Measurements from ENCODE around the gene ADGRD1.

ADGRD1 gene

GRCh38 chr12:131164096-131164872 lies 210.6 kb downstream of the ADGRD1 start (continued):
- TF ChIP-seq CSRNP3 (CRISPR knock-in tag; IDR thresholded peaks at IDR 0.05) (no peak), CSDC2 (CRISPR knock-in tag; IDR thresholded peaks at IDR 0.05) (no peak), SNAI2 (CRISPR knock-in tag; IDR thresholded peaks at IDR 0.05) (no peak)

- ATAC-seq: no peak
- TF ChIP-seq CREB5 (CRISPR knock-in tag; IDR thresholded peaks at IDR 0.05; ENCODE audit: low read depth) (no peak), TOX (CRISPR knock-in tag; IDR thresholded peaks at IDR 0.05; ENCODE audit: borderline replicate concordance) (no peak), SNAI2 (CRISPR knock-in tag; IDR thresholded peaks at IDR 0.05) (no peak), CSDC2 (CRISPR knock-in tag; IDR thresholded peaks at IDR 0.05) (no peak), TSHZ2 (CRISPR knock-in tag; IDR thresholded peaks at IDR 0.05) (no peak), PPARA (CRISPR knock-in tag; IDR thresholded peaks at IDR 0.05; ENCODE audit: borderline replicate concordance) (no peak), ZNF8 (CRISPR knock-in tag; IDR thresholded peaks at IDR 0.05) (no peak), RARB (CRISPR knock-in tag; IDR thresholded peaks at IDR 0.05) (no peak), ISL1 (CRISPR knock-in tag; IDR thresholded peaks at IDR 0.05) (no peak), CSRNP3 (CRISPR knock-in tag; IDR thresholded peaks at IDR 0.05) (no peak), BACH2 (CRISPR knock-in tag; IDR thresholded peaks at IDR 0.05; ENCODE audit: borderline replicate concordance) (no peak), ARNTL (CRISPR knock-in tag; IDR thresholded peaks at IDR 0.05; ENCODE audit: borderline replicate concordance, low read depth) (no peak)
Measured at GRCh38 chr12:131166717-131167116, 213.0 kb downstream of the ADGRD1 start.

GRCh38 chr12:131167334-131167733 lies 213.6 kb downstream of the ADGRD1 start:
- no peak for ATAC-seq
- no peak for TF ChIP-seq RARB (CRISPR knock-in tag; IDR thresholded peaks at IDR 0.05)
- no peak for TF ChIP-seq ARNTL (CRISPR knock-in tag; IDR thresholded peaks at IDR 0.05; ENCODE audit: borderline replicate concordance, low read depth)
- TF ChIP-seq ZNF70 (CRISPR knock-in tag; IDR thresholded peaks at IDR 0.05): no peak
- TF ChIP-seq ZC3H10 (CRISPR knock-in tag; IDR thresholded peaks at IDR 0.05): no peak
- TF ChIP-seq OSR1 (CRISPR knock-in tag; IDR thresholded peaks at IDR 0.05): no peak
- no peak for TF ChIP-seq PATZ1 (CRISPR knock-in tag; IDR thresholded peaks at IDR 0.05; ENCODE audit: borderline replicate concordance)
- no peak for TF ChIP-seq TOX (CRISPR knock-in tag; IDR thresholded peaks at IDR 0.05; ENCODE audit: borderline replicate concordance)
- TF ChIP-seq CSRNP3 (CRISPR knock-in tag; IDR thresholded peaks at IDR 0.05): no peak
- TF ChIP-seq ISL1 (CRISPR knock-in tag; IDR thresholded peaks at IDR 0.05): no peak
- no peak for TF ChIP-seq CREB5 (CRISPR knock-in tag; IDR thresholded peaks at IDR 0.05; ENCODE audit: low read depth)
- no peak for TF ChIP-seq BACH2 (CRISPR knock-in tag; IDR thresholded peaks at IDR 0.05; ENCODE audit: borderline replicate concordance)
- TF ChIP-seq POU6F1 (CRISPR knock-in tag; IDR thresholded peaks at IDR 0.05; ENCODE audit: borderline replicate concordance, low read depth): no peak
- no peak for TF ChIP-seq TSHZ2 (CRISPR knock-in tag; IDR thresholded peaks at IDR 0.05)
- TF ChIP-seq PPARA (CRISPR knock-in tag; IDR thresholded peaks at IDR 0.05; ENCODE audit: borderline replicate concordance): no peak
